HG02852 (cell line): Measurements from ENCODE around the gene CNTNAP2.
"Not testable (repeated sequence)": the region's sequence is repeated elsewhere in the genome, so short reads cannot be mapped to it uniquely, and the experiment has no call there.

Source experiments
- ATAC-seq: cut with Tn5 transposase; IDR thresholded peaks from one replicate; pipeline ENCODE4 v1.9.1; 2021; ENCODE audit warnings: mild to moderate bottlenecking, moderate library complexity; ENCODE audit not compliant: unreplicated experiment

Gene CNTNAP2

GRCh38 chr7:147664541-147664940 lies 1547.9 kb downstream of the CNTNAP2 start:
- no peak for ATAC-seq

- ATAC-seq = no peak
Measured at GRCh38 chr7:147670759-147671158, 1554.2 kb downstream of the CNTNAP2 start.

- ATAC-seq = no peak
Measured at GRCh38 chr7:147674705-147675104, 1558.1 kb downstream of the CNTNAP2 start.

DNA sequence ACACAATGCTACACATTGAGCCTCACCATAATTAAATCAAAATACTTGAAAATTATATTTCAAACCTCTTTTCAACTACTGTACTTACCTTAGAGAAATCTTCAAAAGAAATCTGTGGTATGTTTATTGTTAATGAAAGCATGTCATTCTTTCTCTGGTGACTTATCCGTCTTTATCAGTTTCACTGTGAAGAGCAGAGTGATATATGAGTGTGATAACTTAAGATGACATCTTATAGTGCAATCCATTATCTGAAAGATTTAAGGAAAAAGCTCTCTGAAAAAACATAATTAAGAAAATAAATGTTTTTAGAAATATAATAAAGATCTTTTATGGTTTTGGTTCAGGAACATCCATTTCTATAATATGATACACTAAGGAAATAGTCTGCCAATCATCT lies 1562.3 kb downstream of the CNTNAP2 start:
- no peak for ATAC-seq

- no peak for ATAC-seq
Measured at GRCh38 chr7:147681530-147681929, 1564.9 kb downstream of the CNTNAP2 start.

GRCh38 chr7:147700702-147701101 lies 1584.1 kb downstream of the CNTNAP2 start:
- no peak for ATAC-seq

DNA sequence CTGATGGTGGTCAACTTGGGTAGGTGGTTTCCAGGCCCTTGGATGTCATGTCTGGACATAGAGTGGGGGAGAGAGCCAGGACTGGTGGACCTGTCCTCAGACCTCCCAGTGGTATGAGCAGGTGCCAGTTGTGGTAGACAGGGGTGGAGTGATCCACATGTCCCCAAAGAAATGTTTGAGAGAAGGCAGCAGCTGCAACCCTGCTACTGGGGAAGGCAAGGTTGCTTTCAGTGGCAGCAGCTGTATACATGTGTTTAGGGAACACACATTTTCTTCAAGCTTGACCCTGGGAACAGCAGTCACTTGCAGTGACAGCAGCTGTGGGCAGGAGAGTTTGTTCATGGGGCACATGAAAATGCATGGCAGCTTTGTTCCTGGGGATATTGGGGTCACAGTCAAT lies 1591.3 kb downstream of the CNTNAP2 start:
- no peak for ATAC-seq

- no peak for ATAC-seq
Measured at GRCh38 chr7:147708871-147709270, 1592.3 kb downstream of the CNTNAP2 start.

- ATAC-seq = no peak
Measured at GRCh38 chr7:147711447-147711846, 1594.8 kb downstream of the CNTNAP2 start.

GRCh38 chr7:147721962-147722830 lies 1605.6 kb downstream of the CNTNAP2 start:
- no peak for ATAC-seq

DNA sequence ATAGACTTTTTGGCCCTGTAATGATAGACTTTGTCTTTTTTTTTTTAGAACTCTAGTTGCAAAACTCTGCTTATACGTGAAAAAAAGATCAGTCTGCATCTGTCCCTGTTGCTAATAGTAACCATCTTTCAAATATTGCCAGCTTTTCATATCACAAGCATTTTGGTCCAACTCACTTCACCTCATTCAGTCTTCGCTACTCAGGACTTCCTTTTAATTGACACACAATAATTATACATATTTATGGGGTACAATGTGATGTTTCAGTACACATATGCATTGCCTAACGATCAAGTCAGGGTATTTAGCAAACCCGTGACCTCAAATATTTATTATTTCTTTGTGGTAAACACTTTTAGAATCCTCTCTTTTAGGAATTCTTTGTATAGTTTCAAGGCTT lies 1606.9 kb downstream of the CNTNAP2 start:
- no peak for ATAC-seq

DNA sequence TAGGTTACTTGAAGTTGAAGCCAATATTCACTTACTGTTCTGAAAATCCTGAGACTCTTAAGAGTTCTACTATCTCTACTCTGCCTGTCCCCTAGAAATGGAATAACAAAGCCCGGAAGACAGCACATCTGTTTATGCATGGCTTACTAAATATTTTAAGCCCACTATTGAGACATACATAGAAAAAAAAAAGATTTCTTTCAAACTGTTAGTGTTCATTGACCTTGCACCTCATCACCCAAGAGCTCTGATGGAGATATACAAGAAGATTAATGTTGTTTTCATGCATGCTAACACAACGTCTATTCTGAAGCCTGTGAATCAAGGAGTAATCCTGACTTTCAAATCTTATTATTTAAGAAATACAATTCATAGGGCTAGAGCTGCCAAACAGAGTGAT lies 1614.7 kb downstream of the CNTNAP2 start:
- ATAC-seq = no peak

DNA sequence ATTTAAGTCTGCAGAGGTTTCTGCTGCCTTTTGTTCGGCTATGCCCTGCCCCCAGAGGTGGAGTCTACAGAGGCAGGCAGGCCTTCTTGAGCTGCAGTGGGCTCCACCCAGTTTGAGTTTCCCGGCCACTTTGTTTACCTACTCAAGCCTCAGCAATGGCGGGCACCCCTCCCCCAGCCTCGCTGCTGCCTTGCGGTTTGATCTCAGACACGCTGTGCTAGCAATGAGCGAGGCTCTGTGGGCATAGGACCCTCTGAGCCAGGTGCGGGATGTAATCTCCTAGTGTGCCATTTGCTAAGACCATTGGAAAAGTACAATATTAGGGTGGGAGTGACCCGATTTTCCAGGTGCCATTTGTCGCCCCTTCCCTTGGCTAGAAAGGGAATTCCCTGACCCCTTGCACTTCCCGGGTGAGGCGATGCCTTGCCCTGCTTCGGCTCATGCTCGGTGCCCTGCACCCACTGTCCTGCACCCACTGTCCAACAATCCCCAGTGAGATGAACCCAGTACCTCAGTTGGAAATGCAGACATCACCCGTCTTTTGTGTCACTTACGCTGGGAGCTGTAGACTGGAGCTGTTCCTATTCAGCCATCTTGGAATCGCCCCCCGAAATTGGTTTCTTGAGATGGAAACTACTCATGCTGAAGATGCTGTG lies 1621.1 kb downstream of the CNTNAP2 start:
- ATAC-seq = not testable (repeated sequence)

DNA sequence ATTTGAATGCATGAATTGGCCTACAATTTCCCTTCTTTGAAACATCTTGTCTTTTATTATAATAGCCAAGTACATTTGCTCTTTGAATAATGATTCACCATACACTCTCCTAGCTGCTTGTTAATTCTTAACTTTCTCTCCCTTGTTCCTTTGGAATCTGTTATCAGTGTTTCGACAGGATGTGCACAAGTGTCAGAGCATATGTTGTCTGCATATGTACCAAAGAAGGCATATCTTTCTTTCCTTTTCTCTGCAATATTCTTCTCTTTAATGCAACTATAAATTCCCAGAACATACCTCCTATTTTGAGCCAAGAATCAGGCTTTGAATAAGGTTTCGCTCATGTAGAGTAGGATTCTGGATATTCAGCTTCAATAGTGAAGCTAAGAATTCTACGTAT lies 1625.7 kb downstream of the CNTNAP2 start:
- ATAC-seq = no peak

DNA sequence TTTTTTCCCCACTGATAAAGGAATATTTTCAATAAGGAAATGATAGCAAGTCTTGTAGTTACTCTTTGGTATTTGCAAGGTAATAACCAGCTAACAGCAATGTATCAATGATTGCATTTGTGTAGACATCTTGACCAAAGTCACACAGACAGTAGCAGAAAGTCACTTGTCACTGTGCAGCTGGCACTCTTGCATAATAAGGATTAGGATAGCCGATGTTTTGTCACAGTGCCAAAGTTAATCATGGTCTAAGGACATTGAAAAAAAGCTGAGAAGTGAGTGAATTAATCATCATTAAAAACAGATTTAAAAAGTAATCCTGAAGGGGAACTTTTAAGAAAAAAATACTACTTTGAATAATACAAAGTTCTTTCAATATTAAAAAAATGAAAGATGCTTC lies 1639.7 kb downstream of the CNTNAP2 start:
- ATAC-seq = no peak

GRCh38 chr7:147759327-147759943 lies 1642.8 kb downstream of the CNTNAP2 start:
- no peak for ATAC-seq

DNA sequence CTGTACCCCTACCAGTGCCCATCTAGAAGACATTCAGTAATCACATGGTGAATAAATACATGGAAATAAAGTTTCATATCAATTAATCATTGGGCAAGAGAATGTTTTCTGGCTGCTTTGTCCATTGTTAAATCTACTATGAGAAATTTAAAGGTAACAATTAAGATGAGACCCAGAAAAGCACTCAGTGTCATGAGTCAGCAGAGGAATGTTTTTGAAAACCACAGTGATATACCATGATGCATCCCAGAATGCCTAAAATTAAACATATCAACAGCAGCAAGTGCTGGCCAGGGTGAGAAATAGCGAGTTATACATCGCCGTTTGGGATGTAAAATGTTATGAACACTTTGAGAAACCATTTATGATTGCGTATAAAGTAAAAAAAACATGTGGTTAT lies 1648.7 kb downstream of the CNTNAP2 start:
- ATAC-seq = no peak

GRCh38 chr7:147771344-147771743 lies 1654.7 kb downstream of the CNTNAP2 start:
- ATAC-seq = no peak

DNA sequence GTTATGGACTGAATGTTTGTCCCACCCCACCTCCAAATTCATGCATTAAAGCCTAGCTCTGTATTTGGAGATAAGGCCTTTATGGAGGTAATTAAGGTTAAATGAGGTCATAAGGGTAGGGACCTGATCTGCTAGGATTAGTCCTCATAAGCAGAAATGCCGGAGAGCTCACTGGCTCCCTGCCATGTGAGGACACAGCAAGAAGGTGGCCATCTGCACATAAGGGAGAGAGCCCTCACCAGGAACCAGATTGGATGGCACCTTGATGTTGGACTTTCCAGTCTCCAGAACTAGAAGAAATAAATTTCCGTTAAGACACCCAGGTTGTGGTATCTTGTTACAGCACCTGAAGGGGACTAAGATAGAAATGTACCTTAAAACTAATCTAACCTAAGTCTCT lies 1657.9 kb downstream of the CNTNAP2 start:
- ATAC-seq = no peak

- ATAC-seq = no peak
Measured at GRCh38 chr7:147775516-147776284, 1659.1 kb downstream of the CNTNAP2 start.

DNA sequence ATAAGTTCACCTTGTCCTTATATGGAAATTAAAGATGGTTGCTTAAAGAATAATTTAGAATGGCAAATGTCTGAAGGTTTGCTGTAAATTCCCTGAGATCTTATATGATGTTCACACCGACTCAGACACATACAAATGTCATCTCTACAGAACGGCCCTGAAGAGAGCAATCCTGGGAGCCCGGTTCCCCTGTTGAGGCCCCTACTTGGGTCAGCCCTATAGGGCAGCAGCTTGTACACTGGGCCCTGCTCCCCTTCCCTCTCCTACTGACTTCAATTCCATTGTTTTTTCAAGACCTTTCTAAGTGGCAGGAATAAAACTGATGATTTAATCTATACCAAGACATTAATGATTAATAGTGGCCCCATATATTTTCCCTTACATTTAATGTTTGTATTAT lies 1660.7 kb downstream of the CNTNAP2 start:
- no peak for ATAC-seq
